Testis (tissue), 3 donors: ENCODE measurements around the gene CCR6. TPM values are rescaled to one million over a fixed set of nuclear protein-coding genes. Genes with fewer than 3 reads are reported as not detected.

Experiments used
- DNase-seq: peaks from one replicate; pipeline ENCODE4 v3.0.0-alpha.2; 2019
- H3K27ac ChIP-seq, 2 donors: fragments of 200-600 bp; sonication (generic); one replicate each; pipeline ENCODE4 v1.5.1; 2019
- H3K27me3 ChIP-seq: fragments of 200-600 bp; sonication (generic); one replicate; pipeline ENCODE4 v1.5.1; 2019
- H3K36me3 ChIP-seq: fragments of 200-600 bp; sonication (generic); one replicate; pipeline ENCODE4 v1.5.1; 2017; ENCODE audit warnings: low read depth; ENCODE audit errors: missing control alignments
- H3K4me1 ChIP-seq: fragments of 200-600 bp; sonication (generic); one replicate; pipeline ENCODE4 v1.5.1; 2019
- H3K4me3 ChIP-seq, 2 donors: fragments of 200-600 bp; sonication (generic); one replicate each; pipeline ENCODE4 v1.5.1; 2017 to 2019
- H3K9me3 ChIP-seq: fragments of 200-600 bp; sonication (generic); one replicate; pipeline ENCODE4 v1.5.1; 2017
- POLR2A ChIP-seq: fragments of 450-650 bp; IDR thresholded peaks from one replicate; pipeline ENCODE4 v1.6.1; 2017; ENCODE audit warnings: antibody characterized with exemption, mild to moderate bottlenecking, moderate library complexity
- WGBS, 2 donors: methylation state at CpG; one replicate each; pipeline ENCODE4 v1.1.5; 2018; 5-methylcytosine and 5-hydroxymethylcytosine counted together
- intact Hi-C: fragments of 100-400 bp; cut with DNase I; formaldehyde crosslinking; loops from one replicate; pipeline ENCODE4 v1.15.1; 2023; ENCODE audit warnings: low total_unique reads
- polyA plus RNA-seq: library from polyadenylated mRNA; stranded (reverse); fragments of 350-450 nt; fragmentation: Illumina TruSeq; extraction: RNeasy Lipid Tissue Mini Kit (QIAGEN cat#74804); gene quantifications from one replicate; pipeline ENCODE4 v1.2.3, GENCODE V29; 2014; ENCODE audit warnings: low read depth, low replicate concordance; ENCODE audit not compliant: insufficient read depth
- total RNA-seq, 2 donors: library from RNA; depleted of rRNA; stranded (reverse); fragments of >200 nt; gene quantifications; one replicate each; pipeline ENCODE4 v1.2.3, GENCODE V29; 2016
- TF ChIP-seq, protein P1 (sequence below), 3 experiments: fragments of 450-650 bp in 2 of 3; fragments of 200-600 bp in 1 of 3; sonication (generic) in 1 of 3; IDR thresholded peaks; one replicate each; pipeline ENCODE4 v1.5.1; 2016 to 2019; ENCODE audit warnings: antibody characterized with exemption in 3 of 3, mild to moderate bottlenecking in 2 of 3, moderate library complexity in 1 of 3

CCR6 gene
- total and polyA plus RNA-seq, 3 donors from 2014 or later: 0.87 to 5.3 TPM; not detected in 1

DNA sequence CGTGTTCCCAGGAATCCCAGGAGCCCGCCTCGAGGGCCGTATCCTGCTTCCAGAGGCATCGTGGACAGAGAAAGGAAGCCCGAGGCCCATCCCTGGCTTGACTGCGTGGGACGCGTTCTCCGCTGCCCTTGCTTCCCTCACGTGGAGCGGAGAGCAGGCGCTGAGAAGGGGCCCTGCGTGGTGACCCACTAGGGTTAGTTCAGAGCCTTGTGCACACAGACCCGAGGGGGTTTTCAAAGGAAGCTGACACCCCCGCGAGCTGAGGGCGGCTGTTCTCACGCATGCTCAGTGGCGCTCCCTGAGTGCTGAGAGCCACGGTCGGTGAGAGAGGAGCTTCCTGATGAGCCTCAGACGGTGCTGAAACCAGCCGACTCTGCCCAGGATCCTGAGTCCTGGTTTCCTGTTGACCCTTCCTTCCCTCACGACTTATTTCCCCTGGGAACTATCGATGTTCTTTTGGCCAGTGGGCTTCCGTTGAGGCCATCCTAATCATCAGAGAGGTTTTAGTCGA lies 28.9 kb upstream of the CCR6 start:
- WGBS, 2 donors: 69 to 71% methylated on average over 24 to 28 of the region's 28 CpGs

DNA sequence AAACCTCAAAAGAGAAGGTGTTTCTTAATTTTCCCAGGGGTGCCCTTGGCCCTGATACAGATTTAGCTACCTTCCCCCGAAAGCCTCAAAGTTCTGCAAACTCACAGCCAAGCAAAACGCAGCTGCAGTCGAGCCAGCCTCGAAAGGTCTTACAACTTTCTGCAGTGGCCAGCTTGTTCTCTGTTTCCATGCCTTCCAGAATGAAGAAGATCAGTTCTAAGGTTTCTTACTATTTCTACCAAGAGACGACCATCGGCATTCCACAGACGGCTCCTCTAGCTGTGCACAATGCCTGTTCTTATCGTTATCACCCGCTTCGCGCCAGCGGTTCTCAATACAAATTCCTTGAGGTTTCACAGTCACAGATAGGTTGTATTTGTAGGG lies 28.5 kb upstream of the CCR6 start:
- H3K27me3 ChIP-seq: no peaks in the 10 kb centered on the region
- no peak for DNase-seq
- intact Hi-C loops: no loop called here
- 27 to 33% methylated on average over 12 of the region's 12 CpGs for WGBS, 2 donors
- H3K36me3 ChIP-seq: no peaks in the 10 kb centered on the region
- H3K4me3 ChIP-seq: peak overlapping the region; percentile 9 to 48
- no peaks in the 10 kb centered on the region for H3K4me1 ChIP-seq
- TF ChIP-seq, protein P1, sequence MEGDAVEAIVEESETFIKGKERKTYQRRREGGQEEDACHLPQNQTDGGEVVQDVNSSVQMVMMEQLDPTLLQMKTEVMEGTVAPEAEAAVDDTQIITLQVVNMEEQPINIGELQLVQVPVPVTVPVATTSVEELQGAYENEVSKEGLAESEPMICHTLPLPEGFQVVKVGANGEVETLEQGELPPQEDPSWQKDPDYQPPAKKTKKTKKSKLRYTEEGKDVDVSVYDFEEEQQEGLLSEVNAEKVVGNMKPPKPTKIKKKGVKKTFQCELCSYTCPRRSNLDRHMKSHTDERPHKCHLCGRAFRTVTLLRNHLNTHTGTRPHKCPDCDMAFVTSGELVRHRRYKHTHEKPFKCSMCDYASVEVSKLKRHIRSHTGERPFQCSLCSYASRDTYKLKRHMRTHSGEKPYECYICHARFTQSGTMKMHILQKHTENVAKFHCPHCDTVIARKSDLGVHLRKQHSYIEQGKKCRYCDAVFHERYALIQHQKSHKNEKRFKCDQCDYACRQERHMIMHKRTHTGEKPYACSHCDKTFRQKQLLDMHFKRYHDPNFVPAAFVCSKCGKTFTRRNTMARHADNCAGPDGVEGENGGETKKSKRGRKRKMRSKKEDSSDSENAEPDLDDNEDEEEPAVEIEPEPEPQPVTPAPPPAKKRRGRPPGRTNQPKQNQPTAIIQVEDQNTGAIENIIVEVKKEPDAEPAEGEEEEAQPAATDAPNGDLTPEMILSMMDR (IDR thresholded peaks at IDR 0.05): no peak
- TF ChIP-seq POLR2A: no peak
- no peak overlapping the region for H3K27ac ChIP-seq
- no peaks in the 10 kb centered on the region for H3K9me3 ChIP-seq

More for the DNA sequence above, 28.9 kb upstream of the CCR6 start:
- intact Hi-C loops: no loop called here
- peak; percentile 50 for DNase-seq
- H3K36me3 ChIP-seq: no peaks in the 10 kb centered on the region
- H3K4me1 ChIP-seq: no peaks in the 10 kb centered on the region
- H3K27ac ChIP-seq: no peak overlapping the region
- peak overlapping the region; percentile 9 to 48 for H3K4me3 ChIP-seq
- no peaks in the 10 kb centered on the region for H3K9me3 ChIP-seq
- H3K27me3 ChIP-seq: no peaks in the 10 kb centered on the region
- TF ChIP-seq, protein P1 (IDR thresholded peaks at IDR 0.05): no peak

DNA sequence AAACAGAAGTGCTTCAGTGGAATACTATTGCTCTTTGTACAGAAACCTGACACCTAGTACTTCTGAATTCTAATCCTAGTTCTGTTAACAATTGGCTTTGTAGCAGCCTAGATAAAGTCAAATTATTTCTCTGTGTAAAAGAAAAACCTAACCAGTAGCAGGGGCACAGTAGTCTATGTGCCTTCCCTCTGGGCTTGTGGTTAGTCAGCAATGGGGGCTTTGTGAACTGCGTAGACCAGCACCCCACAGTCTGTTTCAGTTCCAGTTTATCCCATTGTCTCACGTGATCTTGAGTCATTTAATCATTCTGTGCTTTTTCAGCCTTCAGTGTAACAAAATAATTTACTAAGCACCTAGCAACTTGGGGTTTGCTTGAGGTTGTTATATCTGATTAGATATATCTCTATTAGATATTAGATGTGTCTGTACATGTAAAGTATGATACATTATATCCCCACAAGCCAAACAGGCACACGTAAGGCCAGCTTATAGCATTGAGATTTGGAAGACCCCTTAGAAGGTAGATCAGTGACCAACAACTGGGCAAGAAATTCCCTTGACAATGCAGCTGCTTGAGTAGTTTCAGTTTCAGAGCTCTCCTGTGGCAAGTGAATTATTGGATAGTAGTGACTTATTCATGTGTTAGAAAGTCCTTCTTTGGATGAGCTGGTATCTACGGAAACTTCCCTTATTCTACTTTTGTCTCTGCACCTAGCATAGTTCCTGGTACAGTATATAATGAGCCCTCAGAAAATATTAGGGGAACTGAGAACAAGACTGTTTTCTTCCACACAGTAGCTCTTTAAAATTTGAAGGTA lies 27.9 kb upstream of the CCR6 start:
- intact Hi-C loops: no loop called here
- Histone ChIP-seq H3K27me3 (no peaks in the 10 kb centered on the region), H3K36me3 (no peaks in the 10 kb centered on the region), H3K4me1 (no peaks in the 10 kb centered on the region), H3K9me3 (no peaks in the 10 kb centered on the region), H3K4me3 (no peak overlapping the region), H3K27ac (no peak overlapping the region)
- no peak for DNase-seq
- TF ChIP-seq, protein P1 (IDR thresholded peaks at IDR 0.05): no peak
- TF ChIP-seq POLR2A: no peak
- 70 to 72% methylated on average over 4 of the region's 4 CpGs for WGBS, 2 donors

DNA sequence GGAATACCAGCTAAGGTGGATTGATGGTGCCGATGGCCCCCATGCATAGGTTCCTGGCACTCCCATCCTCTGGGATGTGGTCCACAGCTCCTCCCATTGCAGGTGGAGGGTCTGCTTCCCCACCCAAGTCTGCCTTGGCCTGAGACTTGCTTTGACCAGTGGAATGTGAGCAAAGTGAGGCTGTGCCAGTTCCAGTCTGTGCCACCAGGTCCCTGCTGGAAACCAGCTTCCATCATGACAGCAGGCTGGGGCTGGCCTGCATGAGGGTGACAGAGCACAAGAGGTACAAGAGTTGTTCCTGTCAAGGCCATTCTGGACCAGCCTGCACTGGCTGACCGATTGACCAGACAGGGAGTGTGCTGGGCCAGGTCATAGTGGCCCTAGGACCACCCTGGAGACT lies 27.0 kb upstream of the CCR6 start:
- Histone ChIP-seq H3K36me3 (no peaks in the 10 kb centered on the region), H3K27ac (no peak overlapping the region), H3K4me3 (no peak overlapping the region), H3K4me1 (no peaks in the 10 kb centered on the region), H3K9me3 (no peaks in the 10 kb centered on the region), H3K27me3 (no peaks in the 10 kb centered on the region)
- no peak for DNase-seq
- WGBS, 2 donors: 83 to 94% methylated on average over 1 to 2 of the region's 2 CpGs
- TF ChIP-seq, protein P1 (IDR thresholded peaks at IDR 0.05): no peak
- TF ChIP-seq POLR2A: no peak
- intact Hi-C loops: no loop called here

DNA sequence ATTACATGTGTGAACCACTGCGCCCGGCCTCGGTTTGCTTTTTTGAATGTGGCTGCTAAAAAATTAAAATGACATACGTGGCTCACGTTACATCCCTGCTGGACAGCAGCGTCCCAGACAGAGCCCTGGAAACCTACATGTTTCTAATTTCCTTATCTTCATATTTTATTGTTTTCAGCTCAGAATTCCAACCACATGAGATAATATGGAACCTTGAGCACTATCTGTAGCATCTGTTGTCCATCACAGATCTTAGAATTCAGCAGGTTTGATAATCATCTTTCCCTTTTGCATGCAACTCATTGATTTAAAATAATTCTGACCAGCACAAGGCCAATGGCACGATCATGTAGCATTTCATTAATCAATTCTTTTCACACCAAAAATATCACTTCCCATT lies 25.9 kb upstream of the CCR6 start:
- Histone ChIP-seq H3K27ac (no peak overlapping the region), H3K27me3 (no peaks in the 10 kb centered on the region), H3K9me3 (no peaks in the 10 kb centered on the region), H3K4me3 (no peak overlapping the region), H3K36me3 (no peaks in the 10 kb centered on the region), H3K4me1 (no peaks in the 10 kb centered on the region)
- intact Hi-C loops: no loop called here
- 91 to 93% methylated on average over 7 of the region's 7 CpGs for WGBS, 2 donors
- no peak for DNase-seq
- TF ChIP-seq, protein P1 (IDR thresholded peaks at IDR 0.05): no peak
- TF ChIP-seq POLR2A: no peak
